Hindlimb muscle (tissue), 1 donor: Measurements from ENCODE around the gene SUSD4. TPM values are rescaled to one million over a fixed set of nuclear protein-coding genes. Genes with fewer than 3 reads are reported as not detected.

ENCODE experiments used
- DNase-seq: peaks from one replicate; pipeline ENCODE4 v3.0.0-alpha.2; 2013
- polyA plus RNA-seq: library from polyadenylated mRNA; unstranded; fragments of 120-200 nt; gene quantifications from one replicate; pipeline ENCODE4 v1.2.1, GENCODE V29; 2013; ENCODE audit not compliant: insufficient read length

SUSD4 gene
- polyA plus RNA-seq, 1 donor: 2.0 TPM

DNA sequence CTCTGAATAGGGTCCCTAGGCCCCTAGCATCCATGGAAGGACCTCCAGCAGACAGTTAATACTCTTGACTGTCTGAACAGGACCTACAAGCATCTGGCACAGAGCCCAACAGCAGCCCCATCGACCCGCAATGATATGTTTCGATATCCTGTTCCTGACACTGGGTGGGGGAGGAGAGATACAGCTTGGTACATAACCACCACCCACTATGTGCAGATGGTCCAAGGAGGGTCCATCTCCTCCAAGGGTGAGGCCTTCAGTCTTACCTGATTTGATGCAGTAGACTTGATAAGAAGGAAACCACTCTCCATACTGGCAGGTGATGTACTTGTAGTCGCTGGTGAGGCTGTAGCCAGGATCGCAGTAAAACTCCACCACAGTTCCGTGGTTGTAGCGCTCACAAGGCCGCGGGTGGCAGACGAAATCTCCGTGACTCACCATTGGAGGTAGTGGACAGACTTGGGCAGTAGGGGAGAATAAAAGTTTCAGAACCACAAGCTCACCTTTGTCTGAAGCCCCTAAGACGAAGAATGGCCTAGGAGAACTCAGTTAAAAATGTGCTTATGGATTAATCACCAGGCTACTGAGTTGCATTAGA is 134.9 kb downstream of the SUSD4 start:
- DNase-seq: no peak

DNA sequence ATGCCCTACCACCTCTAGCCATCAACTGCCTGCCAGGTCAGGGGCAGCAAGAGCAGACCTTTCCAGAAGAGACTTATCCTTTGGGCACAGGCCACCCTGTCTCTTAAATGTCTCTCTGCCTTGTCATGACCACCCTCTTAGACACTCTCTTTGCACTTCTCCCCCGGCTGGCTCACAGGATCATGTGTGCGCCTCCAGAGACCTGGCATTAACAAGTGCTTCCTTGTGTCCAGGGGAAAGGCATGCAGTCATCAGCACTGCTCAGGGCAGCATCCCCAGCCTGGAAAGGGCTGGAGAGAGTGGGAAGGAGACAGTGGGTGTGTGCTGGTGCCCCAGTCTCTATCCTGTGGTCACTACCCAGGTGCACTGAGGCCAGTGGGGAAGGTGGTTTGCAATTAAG is 135.8 kb downstream of the SUSD4 start:
- DNase-seq: no peak

DNA sequence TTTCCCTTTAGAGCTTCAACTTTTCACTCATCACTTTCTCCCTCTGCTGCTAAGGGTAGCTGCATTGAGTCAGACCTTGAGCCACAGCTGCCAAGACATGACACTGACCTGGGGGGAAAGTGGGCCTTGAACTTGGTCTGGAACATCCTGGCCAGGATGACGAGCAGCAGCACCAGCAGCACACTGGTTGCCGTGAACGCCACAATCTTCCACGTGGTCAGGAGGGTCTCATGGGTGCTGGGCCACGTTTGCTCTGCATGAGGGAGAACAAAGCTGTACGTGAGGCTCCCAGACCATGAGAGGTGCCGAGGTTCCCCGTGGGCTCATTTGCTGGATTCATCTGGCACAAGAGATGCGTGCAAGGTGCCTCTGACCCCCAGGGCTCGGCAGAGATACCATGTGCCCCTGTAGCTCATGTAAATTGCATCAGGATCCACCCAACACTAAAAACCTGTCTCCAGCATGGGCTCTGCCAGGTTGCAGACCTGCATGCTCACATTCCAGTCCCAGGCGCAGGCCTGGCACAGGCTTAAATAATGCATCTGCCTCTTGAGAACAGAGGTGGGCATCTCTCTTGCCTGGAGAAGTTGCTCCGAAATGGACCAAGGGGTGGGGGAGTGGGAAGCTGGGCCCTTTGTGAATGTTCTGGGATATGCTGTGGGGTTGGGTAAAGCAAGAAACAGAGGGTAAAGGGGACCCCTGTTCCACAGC is 136.3 kb downstream of the SUSD4 start:
- DNase-seq: no peak

DNA sequence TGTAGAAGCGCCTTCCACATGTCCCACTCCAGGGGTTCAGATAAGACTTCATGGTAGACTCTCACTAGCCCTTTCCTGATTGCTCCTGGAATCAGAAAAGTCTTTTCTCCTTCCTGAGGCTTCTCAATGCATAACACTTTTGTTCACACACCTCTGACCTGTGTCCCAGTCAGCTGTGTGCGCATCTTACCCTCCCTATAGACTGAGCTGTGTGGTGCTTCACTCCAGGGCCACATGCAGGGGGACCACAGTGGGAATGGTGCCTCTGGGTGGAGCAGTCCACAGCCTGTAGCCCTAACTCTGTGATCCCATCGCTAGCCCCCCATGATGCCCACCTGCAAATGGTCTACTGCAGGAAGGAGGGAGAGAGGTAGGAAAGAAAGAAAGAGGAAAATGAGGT is 136.9 kb downstream of the SUSD4 start:
- DNase-seq: no peak

DNA sequence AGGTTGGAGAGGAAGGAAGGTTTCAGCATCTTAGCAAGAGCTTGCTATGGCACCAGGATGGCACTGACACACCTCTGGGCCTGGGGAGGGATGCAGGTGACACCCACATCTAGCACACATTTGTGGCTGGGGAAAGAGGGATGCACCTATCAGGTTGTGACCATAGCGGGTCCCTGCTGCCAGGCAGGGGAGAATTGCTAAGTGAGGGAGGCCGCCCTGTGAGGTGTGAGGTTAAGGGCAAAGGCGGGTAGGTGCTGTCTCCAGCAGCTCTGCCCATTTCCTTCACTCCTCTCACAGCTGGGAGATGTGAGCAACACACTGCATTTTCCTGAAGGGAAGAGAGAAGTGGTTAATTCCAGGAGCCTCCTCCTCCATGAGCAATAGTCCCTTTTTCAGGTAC is 137.7 kb downstream of the SUSD4 start:
- no peak for DNase-seq

DNA sequence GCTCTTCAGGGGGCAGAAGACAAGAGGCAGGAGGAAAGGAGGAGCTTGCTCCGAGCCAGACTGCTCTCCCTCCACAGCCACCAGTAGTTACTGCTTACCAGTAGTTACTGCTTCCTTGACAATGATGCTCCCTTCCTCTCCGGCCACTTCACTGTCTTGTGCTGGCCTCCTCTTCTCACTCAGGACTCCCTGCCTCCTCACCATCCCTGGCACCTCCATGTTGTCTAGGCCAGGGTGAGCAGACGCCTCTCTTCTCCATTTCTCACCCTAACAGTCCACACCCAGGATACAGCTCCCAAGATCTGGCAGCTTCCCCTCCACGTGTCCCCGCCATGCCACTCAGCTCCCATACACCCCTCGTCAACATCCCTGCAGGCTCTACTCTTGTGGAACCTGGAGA is 138.5 kb downstream of the SUSD4 start:
- DNase-seq: no peak

DNA sequence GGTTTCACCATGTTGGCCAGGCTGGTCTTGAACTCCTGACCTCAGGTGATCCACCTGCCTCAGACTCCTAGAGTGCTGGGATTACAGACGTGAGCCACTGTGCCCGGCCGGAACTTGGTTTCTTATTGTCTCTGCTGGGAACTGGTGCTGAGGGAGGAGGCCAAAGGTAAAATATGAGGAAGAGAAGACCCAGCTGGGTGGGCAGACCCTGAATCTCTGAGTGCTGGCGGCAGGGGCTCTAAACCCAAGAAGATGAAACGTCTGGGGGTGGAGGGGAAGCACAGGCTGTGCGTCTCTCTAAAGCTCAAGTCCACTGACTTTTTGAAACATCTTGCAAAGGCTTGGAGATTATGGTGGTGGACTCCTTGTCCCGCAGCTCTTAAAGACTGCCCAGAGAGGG is 138.9 kb downstream of the SUSD4 start:
- DNase-seq: no peak

DNA sequence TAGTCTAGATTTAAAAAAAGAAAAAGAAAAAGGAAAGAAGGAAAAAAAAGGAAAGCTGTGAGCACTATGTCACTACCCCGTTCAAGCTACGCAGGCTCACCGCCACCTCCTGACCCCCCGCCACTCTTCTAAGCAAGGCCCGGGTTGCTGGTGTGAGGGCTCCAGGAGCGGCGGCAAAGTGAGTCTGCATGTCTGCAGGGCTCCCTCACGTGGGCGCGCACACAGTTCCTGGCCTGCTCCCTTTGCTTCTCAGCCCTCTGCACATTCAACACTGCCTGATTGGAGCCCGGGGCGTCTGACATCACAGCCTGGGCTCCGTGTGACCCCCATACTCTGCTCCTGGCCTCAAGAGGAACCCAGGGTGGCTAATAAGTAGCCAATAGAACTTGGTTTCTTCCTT is 139.5 kb downstream of the SUSD4 start:
- DNase-seq: no peak

DNA sequence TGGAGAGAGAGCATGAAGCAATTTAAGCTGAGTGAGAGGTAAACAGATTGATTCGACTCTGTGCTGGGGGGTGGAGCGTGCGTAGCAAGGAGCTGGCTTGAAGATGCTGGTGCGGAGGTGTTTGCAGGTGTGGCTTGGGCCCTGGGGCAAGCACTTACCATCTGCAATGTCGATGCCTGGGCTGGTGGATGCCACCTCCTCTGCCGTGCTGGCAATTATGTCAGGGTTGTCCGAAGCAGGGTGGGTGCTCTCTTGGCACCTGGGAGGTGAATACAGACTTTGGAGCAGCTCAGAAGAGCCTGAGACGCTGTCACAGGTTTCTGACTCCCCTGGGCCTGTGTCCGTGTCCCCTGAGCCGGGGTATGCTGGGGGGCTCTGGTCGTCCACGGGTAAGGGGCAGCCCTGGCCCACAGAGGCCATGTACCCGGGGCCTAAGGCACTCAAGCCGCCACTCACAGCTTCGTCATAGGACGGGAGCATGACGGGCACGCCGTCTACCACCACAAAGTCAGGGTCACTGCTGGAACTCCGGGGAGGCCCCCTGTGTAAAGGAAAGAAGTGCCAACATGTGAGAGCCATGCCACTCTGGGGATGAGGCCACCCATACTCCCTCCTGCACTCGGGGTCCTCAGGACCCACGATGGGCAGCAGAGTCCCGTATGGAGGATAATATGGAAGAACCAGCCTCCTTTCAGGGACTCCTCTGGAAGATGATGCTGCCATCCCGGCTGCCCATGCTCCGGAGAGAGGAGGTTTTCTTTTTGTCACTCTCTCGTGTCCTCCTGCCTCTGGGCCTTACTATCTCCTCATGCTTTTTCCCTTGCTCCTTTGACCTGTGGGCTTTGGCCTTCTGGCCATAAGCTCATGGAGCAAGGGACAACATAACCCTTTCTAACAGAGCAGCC is 140.6 kb downstream of the SUSD4 start:
- DNase-seq: no peak

DNA sequence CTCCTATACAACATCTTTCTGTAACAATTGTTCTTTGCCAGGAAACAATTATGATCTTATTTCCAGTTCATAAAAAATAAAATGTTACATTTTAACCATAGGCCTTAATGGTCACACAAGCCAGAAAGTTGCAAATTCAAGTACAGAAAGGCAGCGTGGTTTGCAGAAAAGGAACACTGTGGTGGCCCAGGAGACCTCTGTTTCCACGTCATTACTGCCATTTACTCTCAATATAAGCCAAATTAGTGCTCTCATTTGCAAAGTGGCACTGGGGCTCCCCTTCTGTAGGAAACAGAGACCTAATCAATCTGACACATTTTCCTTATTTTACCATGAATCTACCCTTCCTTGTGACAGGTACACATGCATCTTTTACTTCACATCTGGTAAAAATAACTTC is 141.6 kb downstream of the SUSD4 start:
- no peak for DNase-seq

DNA sequence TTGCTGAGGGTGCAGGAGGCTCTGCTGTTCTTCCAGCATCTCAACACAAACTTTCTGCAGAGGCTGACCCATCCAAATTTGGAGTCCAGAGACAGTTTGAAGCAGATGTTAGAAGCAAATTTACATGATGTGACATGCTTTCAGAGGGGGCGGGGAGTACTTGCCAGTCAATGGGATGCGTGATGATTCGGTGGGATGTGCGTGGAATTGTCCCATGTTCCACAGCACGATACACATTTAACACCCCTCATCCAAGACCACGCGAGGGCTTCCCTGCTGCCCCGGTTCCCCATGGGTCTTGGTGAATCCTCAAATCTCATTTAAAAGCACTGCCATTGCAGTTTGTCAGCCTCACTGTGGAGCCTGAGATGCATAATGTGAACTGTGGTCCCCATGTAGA is 142.3 kb downstream of the SUSD4 start:
- no peak for DNase-seq

DNA sequence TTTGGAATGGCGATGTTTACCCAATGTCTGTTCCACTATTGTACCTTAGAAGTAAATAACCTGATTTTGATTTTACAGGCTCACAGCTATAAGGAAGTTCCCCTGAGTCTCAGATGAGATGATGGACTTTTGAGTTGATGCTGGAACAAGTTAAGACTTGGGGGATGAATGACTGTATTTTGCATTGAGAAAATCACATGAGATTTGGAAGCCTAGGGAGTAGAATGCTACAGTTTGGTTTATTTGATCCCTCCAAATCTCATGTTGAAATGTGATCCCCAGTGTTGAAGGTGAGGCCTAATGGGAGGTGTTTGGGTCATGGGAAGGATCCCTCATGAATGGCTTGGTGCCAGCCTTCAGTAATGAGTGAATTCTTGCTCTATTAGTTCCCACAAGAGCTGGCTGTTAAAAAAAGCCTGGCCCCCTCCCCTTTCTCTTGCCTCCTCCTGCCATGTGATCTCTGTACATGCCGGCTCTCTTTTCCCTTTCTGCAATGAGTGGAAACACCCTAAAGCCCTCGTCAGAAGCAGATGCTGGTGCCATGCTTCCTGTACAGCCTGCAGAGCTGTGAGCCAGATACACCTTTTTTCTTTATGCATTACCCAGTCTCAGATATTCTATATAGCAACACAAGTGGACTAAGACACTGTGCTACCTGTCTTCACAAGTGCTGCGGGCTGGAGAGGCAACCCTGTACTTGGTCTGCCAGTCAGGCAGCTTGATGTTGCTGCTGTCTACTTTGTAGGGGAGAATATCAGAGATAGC is 143.9 kb downstream of the SUSD4 start:
- DNase-seq: no peak

DNA sequence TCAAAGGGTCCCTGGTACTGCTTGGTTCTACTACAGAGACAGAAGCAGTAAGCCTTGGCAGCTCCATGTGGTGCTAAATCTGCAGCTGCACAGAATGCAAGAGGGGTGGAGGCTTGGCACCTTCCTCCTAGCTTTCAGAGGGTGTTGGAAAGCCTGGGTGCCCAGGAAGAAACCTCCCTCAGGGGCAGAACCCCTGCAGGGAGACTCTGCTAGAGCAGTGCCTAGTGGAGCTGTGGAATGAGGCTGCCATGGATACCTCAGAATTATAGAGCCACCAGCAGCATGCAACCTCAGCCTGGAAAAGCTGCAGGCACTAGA is 144.7 kb downstream of the SUSD4 start:
- no peak for DNase-seq

DNA sequence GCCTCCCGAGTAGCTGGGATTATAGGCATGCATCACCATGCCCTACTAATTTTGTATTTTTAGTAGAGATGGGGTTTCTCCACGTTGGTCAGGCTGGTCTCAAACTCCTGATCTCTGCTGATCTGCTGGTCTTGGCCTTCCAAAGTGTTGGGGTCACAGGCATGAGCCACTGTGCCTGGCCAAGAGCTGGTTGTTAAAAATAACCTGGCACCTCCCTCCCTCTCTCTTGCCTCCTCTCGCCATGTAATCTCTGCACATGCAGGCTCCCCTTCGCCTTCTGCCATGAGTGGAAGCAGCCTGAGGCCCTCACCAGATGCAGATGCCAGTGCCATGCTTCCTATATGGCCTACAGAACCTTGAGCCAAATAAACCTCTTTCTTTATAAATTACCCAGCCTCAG is 146.2 kb downstream of the SUSD4 start:
- no peak for DNase-seq

DNA sequence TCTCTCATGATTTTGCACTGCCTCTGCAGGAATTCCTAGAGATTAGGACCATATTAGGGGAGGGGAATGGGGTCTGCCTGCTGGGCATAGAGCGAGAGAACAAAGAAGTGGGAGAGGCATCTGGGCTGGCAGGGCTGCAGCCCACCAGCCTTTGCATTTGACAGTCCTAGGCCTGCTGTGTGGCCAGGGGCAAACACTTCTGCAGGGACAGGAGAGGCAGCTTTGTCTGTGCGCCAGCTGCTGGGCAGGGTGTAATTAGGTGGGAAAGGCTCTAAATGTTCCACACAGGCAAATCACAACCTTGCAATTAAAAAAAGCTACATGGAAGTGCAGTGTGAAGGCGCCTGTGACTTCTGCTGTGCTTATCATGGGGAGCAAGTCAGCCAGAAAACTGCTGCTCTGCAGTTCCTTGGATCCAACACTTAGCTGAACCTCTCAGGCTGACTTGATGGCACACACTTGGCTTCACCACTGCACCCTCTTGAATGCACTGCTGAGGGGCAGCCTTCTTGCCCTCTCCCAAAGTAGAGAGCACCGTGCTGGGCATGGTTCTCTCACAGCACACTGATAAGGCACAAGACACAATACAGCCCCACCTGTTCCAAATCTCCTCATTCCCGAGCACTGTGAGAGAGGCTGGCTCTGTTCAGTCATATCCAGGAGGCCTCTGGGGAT is 147.3 kb downstream of the SUSD4 start:
- no peak for DNase-seq

DNA sequence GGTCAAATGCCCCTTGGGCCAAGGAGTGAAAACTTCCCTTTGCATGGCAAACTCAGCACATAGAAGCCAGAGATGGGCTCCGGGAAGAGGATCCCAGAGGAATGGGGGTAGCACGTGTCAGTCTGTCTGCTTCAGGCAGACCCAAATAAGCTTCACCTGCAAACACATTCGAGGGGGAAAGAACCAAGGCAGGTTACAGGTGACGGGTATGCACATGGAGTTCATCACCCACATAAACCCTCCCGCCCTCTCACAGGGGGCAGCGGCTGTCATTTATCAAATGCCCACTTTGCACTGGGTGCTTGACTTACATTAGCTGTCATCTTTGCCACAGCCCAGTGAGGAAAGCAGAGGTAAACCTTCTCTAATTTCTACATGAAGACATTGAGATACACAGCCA is 147.9 kb downstream of the SUSD4 start:
- DNase-seq: no peak

DNA sequence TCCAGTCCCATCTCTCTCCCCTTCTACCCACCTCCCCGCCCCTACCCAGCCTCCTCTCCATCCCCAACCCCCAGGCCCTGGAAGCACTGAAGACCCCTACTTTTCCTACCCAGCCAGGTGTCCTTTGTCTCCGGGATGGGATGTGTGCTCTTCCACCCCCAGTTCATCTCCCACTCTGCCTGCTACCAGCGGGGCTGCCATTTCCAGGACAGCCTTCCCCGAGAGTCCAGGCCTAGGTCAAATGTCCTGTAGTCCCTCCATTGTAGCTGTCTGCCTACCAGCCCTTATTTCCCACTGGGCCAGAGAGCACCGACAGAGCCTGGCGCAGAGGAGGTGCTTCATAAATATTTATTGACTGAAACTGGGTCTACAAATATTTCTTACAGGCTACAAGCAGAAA is 148.9 kb downstream of the SUSD4 start:
- DNase-seq: no peak

DNA sequence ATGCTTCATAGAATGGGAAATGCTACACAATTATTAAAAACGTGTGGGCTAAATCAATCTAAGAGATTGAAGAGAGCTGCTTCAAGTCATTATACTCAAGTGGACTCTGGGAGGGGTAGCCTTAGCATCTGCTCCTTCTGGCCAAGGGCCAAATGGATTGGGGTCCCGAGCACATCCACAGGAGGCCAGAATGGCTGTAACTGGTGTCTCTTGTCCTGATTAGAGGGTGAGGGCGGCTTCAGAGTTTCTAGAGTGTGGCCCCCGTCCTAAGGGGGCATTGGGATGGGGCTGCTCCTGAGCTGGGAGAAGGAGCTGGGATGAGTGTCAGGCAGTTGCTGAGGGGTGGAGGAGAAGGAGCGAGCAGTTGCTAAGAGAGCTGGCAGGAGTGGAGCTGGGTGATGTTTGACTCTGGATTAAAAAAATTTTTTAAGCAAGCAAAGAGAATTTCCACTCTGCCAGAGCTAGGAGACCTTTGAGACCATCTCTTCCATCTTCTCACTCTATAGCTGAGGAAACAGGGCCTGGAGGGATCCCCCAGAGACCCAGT is 149.6 kb downstream of the SUSD4 start:
- no peak for DNase-seq

DNA sequence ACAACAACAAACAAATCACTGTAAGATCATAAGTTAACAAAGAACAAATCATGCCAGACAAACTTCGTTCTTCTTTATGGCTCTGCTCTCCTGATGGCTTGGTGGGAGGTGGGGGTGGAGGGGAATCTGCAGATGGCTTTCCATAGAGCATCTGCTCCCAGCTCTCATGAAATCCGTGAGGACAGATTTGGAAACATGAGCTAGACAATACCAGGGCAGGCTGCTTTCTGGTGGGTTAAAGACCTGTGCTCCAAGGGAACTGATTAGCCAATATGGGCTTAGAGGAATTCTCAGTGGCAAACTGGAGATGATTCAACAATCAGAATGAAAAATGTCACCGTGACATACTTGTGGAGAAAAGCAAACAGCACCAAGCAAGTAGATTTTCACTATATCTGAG is 151.5 kb downstream of the SUSD4 start:
- DNase-seq: no peak

DNA sequence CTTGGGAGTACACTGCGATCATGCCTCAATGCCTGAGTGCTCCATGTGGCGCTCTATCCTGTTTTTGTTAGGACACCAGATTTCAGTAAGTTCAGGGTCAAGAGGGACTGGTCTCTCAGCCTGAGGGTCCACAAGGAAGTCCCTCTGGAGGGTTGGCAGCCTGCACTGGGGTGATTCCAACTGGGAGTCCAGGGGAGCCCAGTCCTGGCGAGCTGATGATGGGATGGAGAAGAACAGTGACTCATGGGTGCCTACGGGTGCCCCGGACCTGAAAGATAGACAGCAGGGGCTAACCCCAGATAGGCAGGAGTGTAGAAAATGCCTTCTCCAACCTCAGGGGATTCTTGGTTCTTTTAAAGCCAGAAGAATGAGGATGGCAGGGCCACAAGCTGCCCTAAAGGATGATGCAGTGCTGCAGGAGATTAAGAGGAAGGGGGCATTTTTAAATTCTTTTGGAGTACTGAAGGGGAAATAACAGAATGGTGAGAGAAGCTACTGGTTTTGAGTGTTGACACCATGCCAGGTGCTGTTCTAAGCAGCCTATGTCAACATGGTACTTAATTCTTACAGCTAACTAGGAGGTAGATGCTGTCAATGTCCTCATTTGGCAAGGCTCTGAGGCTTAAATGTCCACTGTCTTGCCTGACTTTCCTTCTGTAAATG is 152.5 kb downstream of the SUSD4 start:
- no peak for DNase-seq

DNA sequence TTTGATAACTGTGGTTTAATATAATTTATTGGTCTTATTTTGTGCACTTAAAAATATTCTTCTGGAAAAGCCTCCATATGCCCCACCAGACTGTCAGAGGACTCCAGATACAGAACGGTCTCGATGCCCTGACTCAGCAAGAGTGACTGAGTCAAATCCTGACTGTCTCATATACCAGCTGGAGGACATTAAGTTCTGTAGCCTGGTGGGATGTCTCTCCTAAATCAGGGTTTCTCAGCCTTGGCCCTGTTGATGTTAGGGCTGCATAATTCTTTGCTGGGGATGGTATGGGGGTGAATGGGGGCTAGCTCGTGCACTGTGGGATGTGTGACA is 153.2 kb downstream of the SUSD4 start:
- DNase-seq: no peak
